Cerebellar cortex (tissue), 1 donor: ENCODE data around the gene PHF21A.

Source experiments
- DNase-seq: peaks from one replicate; pipeline ENCODE4 v3.0.0-alpha.2; 2015; ENCODE audit warnings: low spot score

The PHF21A gene

GRCh38 chr11:45983471-45983845, 137.8 kb downstream of the PHF21A start:
- DNase-seq = peak; percentile 69

GRCh38 chr11:45982656-45983470, 138.4 kb downstream of the PHF21A start:
- peak; percentile 89 for DNase-seq

GRCh38 chr11:45981826-45982225, 139.4 kb downstream of the PHF21A start:
- DNase-seq = peak; percentile 42

GRCh38 chr11:45974806-45975205, 146.4 kb downstream of the PHF21A start:
- DNase-seq = no peak

- DNase-seq = no peak
Observed at GRCh38 chr11:45973601-45974000, 147.7 kb downstream of the PHF21A start.

GRCh38 chr11:45968901-45969300, 152.4 kb downstream of the PHF21A start:
- no peak for DNase-seq

GRCh38 chr11:45967506-45967905, 153.7 kb downstream of the PHF21A start:
- no peak for DNase-seq

GRCh38 chr11:45964911-45965389, 156.3 kb downstream of the PHF21A start:
- peak; percentile 90 for DNase-seq

- DNase-seq = no peak
Observed at GRCh38 chr11:45961751-45962240, 159.5 kb downstream of the PHF21A start.

GRCh38 chr11:45960387-45961095, 160.7 kb downstream of the PHF21A start:
- no peak for DNase-seq

- DNase-seq = no peak
Observed at GRCh38 chr11:45959851-45960250, 161.4 kb downstream of the PHF21A start.

GRCh38 chr11:45949992-45950407, 171.3 kb downstream of the PHF21A start:
- peak; percentile 7 for DNase-seq

GRCh38 chr11:45948356-45948755, 172.9 kb downstream of the PHF21A start:
- DNase-seq = no peak

GRCh38 chr11:45947885-45948284, 173.4 kb downstream of the PHF21A start:
- no peak for DNase-seq

GRCh38 chr11:45945397-45945999, 175.8 kb downstream of the PHF21A start:
- DNase-seq = no peak

GRCh38 chr11:45942381-45942780, 178.9 kb downstream of the PHF21A start:
- no peak for DNase-seq

GRCh38 chr11:45941285-45941684, 180.0 kb downstream of the PHF21A start:
- DNase-seq = no peak

GRCh38 chr11:45939836-45940235, 181.4 kb downstream of the PHF21A start:
- DNase-seq = no peak

GRCh38 chr11:45937916-45938315, 183.3 kb downstream of the PHF21A start:
- DNase-seq = no peak

GRCh38 chr11:45936511-45937054, 184.7 kb downstream of the PHF21A start:
- DNase-seq = no peak

GRCh38 chr11:45935349-45936064, 185.7 kb downstream of the PHF21A start:
- no peak for DNase-seq
